SJCRH30 (cell line): ENCODE measurements around the gene KISS1R. TPM values are rescaled to one million over a fixed set of nuclear protein-coding genes. Genes with fewer than 3 reads are reported as not detected.
A peak's percentile ranks its signal among the peaks of the same experiment; 100 is the strongest.
"Not testable (repeated sequence)": the region's sequence is repeated elsewhere in the genome, so short reads cannot be mapped to it uniquely, and the experiment has no call there.

Source experiments
- DNase-seq, 2 experiments: peaks; one replicate each; pipeline ENCODE4 v3.0.0-alpha.2; 2015 to 2020
- H3K27ac ChIP-seq: fragments of 250-450 bp; sonication (Bioruptor Pico); 2 replicates; pipeline ENCODE4 v1.5.1; 2020; ENCODE audit warnings: mild to moderate bottlenecking, moderate library complexity
- H3K27me3 ChIP-seq: fragments of 250-450 bp; sonication (Bioruptor Pico); 2 replicates; pipeline ENCODE4 v1.5.1; 2020; ENCODE audit warnings: mild to moderate bottlenecking, moderate library complexity
- H3K36me3 ChIP-seq: fragments of 250-450 bp; sonication (Bioruptor Pico); 2 replicates; pipeline ENCODE4 v1.5.1; 2020; ENCODE audit warnings: mild to moderate bottlenecking, moderate library complexity
- H3K4me1 ChIP-seq: fragments of 250-450 bp; sonication (Bioruptor Pico); 2 replicates; pipeline ENCODE4 v1.5.1; 2020; ENCODE audit warnings: mild to moderate bottlenecking, moderate library complexity
- H3K4me3 ChIP-seq: fragments of 250-450 bp; sonication (Bioruptor Pico); 2 replicates; pipeline ENCODE4 v1.5.1; 2020; ENCODE audit warnings: mild to moderate bottlenecking, moderate library complexity
- H3K9me3 ChIP-seq: fragments of 250-450 bp; sonication (Bioruptor Pico); replicated peaks from 2 replicates; pipeline ENCODE4 v1.5.1; 2020; ENCODE audit warnings: mild to moderate bottlenecking, moderate library complexity
- total RNA-seq: library from RNA; depleted of rRNA; stranded (reverse); fragments of >200 nt; shearing (Covaris generic); gene quantifications from 2 replicates; pipeline ENCODE4 v1.2.3, GENCODE V29; 2014

Gene KISS1R
- total RNA-seq, 1 experiment from 2014 or later, result 0.08 TPM

DNA sequence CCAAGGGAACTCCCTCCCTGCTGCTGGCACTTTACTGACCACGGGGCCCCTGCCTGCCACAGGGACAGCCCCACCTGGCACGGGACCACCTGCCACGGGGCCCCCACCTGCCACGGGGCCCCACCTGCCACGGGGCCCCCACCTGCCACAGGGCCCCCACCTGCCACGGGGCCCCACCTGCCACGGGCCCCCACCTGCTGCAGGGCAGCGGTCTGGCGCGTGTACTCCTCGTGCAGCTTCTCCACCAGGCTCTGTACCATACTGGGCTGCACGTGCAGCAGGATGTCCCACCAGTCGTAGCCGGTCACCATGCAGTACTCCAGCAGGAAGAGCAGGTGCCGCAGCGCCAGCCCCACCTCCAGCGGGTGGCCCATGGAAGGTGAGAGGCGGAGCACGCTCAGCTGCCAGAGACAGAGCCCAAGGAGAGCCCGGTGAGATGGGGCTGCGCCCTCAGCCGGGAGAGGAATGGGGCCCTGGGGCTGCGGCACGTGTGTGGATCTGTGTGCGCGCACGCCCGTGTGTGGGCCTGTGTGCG, 40.3 kb upstream of the KISS1R start:
- Histone ChIP-seq H3K4me3 (no peak overlapping the region), H3K9me3 (no peaks in the 10 kb centered on the region), H3K36me3 (peaks cover 9% of the 10 kb centered on the region), H3K27ac (no peak overlapping the region), H3K27me3 (no peaks in the 10 kb centered on the region), H3K4me1 (no peaks in the 10 kb centered on the region)
- DNase-seq, result no peak

DNA sequence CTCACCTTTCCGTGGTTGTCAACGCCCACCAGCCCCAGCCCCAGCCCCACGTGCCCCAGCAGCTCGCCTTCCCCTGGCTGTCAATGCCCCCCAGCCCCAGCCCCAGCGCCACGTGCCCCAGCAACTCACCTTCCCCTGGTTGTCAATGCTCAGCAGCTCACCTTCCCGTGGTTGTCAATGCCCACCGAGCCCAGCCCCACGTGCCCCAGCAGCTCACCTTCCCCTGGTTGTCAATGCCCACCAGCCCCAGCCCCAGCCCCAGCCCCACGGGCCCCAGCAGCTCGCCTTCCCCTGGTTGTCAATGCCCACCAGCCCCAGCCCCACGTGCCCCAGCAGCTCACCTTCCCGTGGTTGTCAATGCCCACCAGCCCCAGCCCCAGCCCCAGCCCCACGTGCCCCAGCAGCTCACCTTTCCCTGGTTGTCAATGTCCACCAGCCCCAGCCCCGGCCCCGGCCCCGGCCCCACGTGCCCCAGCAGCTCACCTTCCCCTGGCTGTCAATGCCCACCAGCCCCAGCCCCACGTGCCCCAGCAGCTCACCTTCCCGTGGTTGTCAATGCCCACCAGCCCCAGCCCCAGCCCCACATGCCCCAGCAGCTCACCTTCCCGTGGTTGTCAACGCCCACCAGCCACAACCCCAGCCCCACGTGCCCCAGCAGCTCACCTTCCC, 39.0 kb upstream of the KISS1R start:
- H3K36me3 ChIP-seq, result peaks cover 14% of the 10 kb centered on the region
- not testable (repeated sequence) for DNase-seq, H3K9me3 ChIP-seq, H3K4me1 ChIP-seq, H3K27me3 ChIP-seq, H3K4me3 ChIP-seq, H3K27ac ChIP-seq

- H3K27me3 ChIP-seq, H3K27ac ChIP-seq, H3K4me1 ChIP-seq, DNase-seq, H3K4me3 ChIP-seq, H3K9me3 ChIP-seq: not testable (repeated sequence)
- H3K36me3 ChIP-seq, result peaks cover 14% of the 10 kb centered on the region
These were observed 38.2 kb upstream of the KISS1R start for GRCh38 chr19:878751-879561.

DNA sequence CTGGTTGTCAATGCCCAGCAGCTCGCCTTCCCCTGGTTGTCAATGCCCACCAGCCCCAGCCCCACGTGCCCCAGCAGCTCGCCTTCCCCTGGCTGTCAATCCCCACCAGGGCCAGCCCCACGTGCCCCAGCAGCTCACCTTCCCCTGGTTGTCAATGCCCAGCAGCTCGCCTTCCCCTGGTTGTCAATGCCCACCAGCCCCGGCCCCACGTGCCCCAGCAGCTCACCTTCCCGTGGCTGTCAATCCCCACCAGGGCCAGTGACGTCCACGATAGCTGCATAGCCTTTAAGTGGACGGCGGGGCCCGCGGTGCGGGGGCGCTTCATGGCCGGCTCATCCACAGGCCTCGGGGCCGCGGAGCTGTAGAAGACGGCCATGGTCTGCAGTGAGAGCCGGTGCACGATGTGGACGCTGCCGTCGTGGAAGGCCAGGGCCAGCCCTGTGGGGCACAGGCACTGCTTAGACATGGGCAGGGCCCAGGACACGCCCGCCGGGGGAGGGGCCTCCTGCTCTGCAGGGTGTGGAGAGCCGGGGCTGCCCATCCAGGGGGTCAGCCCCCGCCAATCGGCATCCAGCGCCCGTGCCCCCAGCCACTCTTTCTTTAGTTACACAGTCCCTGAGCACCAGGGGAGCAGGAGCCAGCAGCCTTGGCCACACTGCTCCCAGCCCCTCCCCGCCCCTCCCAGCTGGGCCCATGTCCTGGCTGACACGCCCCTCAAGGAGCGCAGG, 37.3 kb upstream of the KISS1R start:
- H3K36me3 ChIP-seq, result peaks cover 16% of the 10 kb centered on the region
- DNase-seq, result no peak

DNA sequence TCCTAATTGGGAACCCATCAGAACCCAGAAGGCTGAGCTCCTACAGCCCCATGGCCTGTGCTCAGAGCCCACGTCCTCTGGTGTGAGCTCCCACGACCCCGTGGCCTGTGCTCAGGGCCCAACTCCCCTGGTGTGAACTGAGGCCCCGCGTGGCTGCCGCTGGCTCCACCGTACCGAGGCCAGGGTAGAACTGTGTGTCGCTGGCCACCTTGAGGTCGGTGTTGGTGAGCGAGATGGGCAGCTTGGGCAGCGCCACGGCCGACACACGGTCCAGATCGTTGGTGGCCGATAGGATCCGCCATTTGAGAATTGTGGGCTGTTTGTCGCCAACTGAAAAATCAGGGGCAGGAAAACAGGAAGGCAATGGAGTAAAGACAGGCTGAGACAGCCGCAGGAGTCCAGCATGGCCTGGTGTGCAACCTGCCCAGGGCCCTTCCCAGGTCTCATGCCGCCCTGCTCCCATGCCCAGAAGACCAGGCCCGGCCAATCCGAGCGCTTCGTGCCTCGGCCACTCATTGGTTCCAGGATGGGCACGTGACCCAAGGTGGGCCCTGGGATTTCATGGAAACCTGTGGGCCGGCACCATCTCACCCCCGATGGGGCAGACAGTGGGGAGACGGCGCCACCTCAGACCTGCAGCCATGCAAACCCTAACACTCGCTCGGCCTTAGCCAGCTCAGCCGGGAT, 35.6 kb upstream of the KISS1R start:
- no peaks in the 10 kb centered on the region for H3K4me1 ChIP-seq
- no peak overlapping the region for H3K27ac ChIP-seq
- H3K4me3 ChIP-seq, result no peak overlapping the region
- no peak for DNase-seq
- no peaks in the 10 kb centered on the region for H3K9me3 ChIP-seq
- no peaks in the 10 kb centered on the region for H3K27me3 ChIP-seq
- H3K36me3 ChIP-seq, result peaks cover 18% of the 10 kb centered on the region

More for the DNA sequence above, 37.3 kb upstream of the KISS1R start:
- no peaks in the 10 kb centered on the region for H3K4me1 ChIP-seq
- no peaks in the 10 kb centered on the region for H3K27me3 ChIP-seq
- no peak overlapping the region for H3K27ac ChIP-seq
- H3K9me3 ChIP-seq, result no peaks in the 10 kb centered on the region
- H3K4me3 ChIP-seq, result no peak overlapping the region

DNA sequence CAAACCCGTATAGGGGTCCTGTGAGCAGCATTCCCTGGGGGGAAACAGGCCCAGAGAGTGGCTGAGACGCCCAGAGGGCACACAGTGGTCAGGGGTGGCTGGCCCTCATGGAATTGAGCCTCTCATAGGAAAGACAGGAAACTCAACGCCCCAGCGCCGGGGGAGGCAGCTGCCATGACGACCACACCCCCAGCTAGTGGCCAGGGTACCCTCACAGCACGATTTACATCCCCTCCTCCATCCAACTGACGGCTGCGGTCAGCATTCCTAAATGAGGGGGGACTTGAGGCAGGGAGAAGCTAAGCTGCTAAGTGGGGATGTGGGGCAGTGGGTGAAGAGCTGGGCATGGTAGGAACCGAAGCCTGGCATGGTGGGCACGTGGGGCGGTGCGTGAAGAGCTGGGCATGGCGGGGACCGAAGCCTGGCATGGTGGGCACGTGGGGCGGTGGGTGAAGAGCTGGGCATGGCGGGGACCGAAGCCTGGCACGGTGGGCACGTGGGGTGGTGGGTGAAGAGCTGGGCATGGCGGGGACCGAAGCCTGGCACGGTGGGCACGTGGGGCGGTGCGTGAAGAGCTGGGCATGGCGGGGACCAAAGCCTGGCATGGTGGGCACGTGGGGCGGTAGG, 34.1 kb upstream of the KISS1R start:
- no peaks in the 10 kb centered on the region for H3K9me3 ChIP-seq
- peaks cover 18% of the 10 kb centered on the region for H3K36me3 ChIP-seq
- H3K27ac ChIP-seq, result no peak overlapping the region
- H3K4me1 ChIP-seq, result no peaks in the 10 kb centered on the region
- H3K27me3 ChIP-seq, result no peaks in the 10 kb centered on the region
- no peak for DNase-seq
- no peak overlapping the region for H3K4me3 ChIP-seq

- Histone ChIP-seq H3K9me3 (no peaks in the 10 kb centered on the region), H3K27ac (no peak overlapping the region), H3K4me1 (no peaks in the 10 kb centered on the region), H3K4me3 (no peak overlapping the region), H3K27me3 (no peaks in the 10 kb centered on the region), H3K36me3 (peaks cover 18% of the 10 kb centered on the region)
- DNase-seq, result no peak
These were observed 33.4 kb upstream of the KISS1R start for GRCh38 chr19:883661-884211.

DNA sequence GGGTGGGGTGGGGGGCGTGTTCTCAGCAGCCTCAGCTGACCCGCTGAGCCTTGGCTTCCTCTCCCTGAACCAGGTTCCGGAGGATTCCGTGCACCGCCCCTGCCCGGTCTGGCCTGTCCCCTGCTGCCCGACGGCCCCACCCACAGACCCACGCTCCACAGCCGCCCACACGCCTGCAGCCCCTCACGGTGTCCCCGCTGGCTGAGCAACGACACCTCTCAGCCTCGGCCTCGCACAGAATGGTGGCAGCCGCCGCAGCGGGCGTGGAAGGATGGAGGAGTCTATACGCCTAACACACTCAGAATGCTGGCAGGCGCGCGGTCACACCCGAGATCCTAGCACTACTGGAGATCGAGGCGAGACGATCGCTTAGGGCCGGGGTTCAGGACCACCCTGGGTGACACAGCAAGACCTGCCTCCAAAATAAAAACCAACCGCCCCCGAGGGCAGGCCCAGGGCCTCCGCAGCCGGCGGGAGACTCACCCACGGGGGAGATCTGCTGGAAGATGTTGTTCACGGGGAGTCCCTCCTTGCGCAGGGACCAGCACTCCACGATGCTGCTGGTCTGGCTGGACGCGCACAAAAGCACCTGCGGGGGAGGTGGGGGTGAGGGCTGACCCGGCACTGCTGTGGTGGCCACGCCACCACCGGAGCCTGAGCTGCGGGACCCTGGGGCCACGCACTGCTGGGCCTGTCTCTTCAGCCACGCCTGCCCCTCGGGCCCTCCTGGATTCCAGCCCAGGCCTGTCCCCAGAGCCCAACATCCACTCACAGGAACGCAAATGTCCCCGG, 32.5 kb upstream of the KISS1R start:
- no peak overlapping the region for H3K27ac ChIP-seq
- H3K27me3 ChIP-seq, result no peaks in the 10 kb centered on the region
- H3K36me3 ChIP-seq, result peaks cover 18% of the 10 kb centered on the region
- H3K4me1 ChIP-seq, result no peaks in the 10 kb centered on the region
- no peak overlapping the region for H3K4me3 ChIP-seq
- DNase-seq, result no peak
- H3K9me3 ChIP-seq, result no peaks in the 10 kb centered on the region

DNA sequence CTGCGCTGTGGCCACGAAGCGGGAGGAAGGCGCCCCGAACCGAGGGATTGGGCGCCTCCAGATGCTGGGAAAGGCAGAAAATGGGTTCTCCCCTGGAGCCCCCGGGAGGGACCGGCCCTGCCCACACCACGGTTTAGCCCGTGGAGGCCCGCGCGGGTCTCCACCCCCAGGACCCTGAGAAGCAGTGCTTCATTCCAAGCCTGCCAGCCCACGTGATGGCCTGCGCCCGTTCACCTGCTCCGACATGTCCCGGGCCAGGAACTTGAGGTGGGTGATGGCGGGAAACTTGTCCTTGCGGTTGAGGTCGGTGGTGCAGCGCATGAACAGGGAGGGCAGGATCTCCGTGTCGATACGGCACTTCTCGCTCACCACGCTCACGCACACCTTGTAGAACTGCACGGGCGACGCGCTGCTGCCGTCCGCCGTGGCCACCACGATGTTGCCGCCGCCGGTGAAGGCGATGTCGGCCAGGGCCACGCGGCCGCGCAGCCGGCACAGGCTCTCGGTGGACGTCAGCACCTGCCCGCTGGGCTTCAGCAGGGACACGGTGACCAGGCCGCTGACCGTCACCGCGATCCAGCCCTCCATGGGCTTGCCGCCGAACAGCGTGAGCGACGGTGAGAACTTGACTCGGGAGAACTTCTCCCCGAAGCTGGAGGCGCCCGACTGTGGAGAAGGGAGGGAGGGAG, 31.5 kb upstream of the KISS1R start:
- Histone ChIP-seq H3K27ac (no peak overlapping the region), H3K4me1 (no peaks in the 10 kb centered on the region), H3K4me3 (no peak overlapping the region), H3K36me3 (peaks cover 18% of the 10 kb centered on the region), H3K27me3 (no peaks in the 10 kb centered on the region), H3K9me3 (no peaks in the 10 kb centered on the region)
- DNase-seq, result no peak

DNA sequence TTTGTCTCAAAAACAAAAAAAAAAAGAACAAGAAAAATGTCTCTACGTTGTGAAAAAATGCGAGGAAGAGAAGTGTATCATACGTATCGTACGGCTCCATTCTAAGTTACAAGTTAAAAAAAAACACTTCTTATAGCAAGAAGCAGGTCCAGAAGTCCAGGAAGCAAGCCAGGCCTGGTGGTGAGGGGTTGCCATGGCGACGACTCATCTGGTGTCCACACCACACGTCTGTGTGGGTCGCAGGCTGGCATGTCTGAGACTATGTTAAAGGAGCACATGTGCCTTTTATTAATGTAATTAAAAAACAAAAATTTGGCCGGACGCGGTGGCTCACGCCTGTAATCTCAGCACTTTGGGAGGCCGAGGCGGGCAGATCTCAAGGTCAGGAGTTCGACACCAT, 30.1 kb upstream of the KISS1R start:
- H3K4me3 ChIP-seq, result no peak overlapping the region
- H3K9me3 ChIP-seq, result no peaks in the 10 kb centered on the region
- peak in 1 of 2 experiments; percentile 38 for DNase-seq
- no peaks in the 10 kb centered on the region for H3K27me3 ChIP-seq
- no peak overlapping the region for H3K27ac ChIP-seq
- peaks cover 10% of the 10 kb centered on the region; the same call in 1 of the 2 replicates for H3K36me3 ChIP-seq
- H3K4me1 ChIP-seq, result no peaks in the 10 kb centered on the region

- Histone ChIP-seq H3K4me3 (no peak overlapping the region), H3K4me1 (no peaks in the 10 kb centered on the region), H3K36me3 (peaks cover 9% of the 10 kb centered on the region; the same call in 1 of the 2 replicates)
These were observed 29.5 kb upstream of the KISS1R start for GRCh38 chr19:887599-887998.

GRCh38 chr19:888581-889385, 28.4 kb upstream of the KISS1R start:
- DNase-seq, result no peak
- Histone ChIP-seq H3K36me3 (peaks cover 6% of the 10 kb centered on the region; the same call in 1 of the 2 replicates), H3K27me3 (no peaks in the 10 kb centered on the region), H3K9me3 (no peaks in the 10 kb centered on the region), H3K4me3 (no peak overlapping the region), H3K27ac (no peak overlapping the region), H3K4me1 (no peaks in the 10 kb centered on the region)

More at GRCh38 chr19:887599-887998, 29.5 kb upstream of the KISS1R start:
- Histone ChIP-seq H3K27ac (no peak overlapping the region), H3K9me3 (no peaks in the 10 kb centered on the region), H3K27me3 (no peaks in the 10 kb centered on the region)
- DNase-seq, result no peak
